GM18502 (cell line): Measurements from ENCODE around the gene IFNB1.

ENCODE experiments used
- ATAC-seq: cut with Tn5 transposase; IDR thresholded peaks from one replicate; pipeline ENCODE4 v1.9.1; 2021; ENCODE audit warnings: mild to moderate bottlenecking; ENCODE audit not compliant: unreplicated experiment, poor library complexity

Gene IFNB1

DNA sequence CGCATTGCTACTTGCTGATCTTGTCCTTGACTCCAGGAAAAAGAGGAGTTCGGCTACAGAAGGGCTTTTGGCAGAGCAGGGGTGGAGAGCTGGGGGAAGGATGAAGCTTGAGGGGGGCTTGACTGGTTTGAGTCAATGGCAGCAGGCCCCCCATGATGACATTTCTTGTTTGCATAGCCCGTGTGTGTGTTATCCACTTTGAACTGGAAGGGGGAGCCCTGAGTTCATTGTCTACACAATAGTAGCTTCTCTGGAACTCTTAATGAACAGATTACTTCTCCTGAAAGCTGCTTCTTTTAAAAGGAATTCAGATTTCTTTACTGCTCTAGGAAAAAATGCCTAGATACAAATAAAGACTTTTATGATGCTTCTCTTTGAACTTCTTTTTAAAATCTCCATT, 2.3 kb downstream of the IFNB1 start:
- ATAC-seq, result no peak

DNA sequence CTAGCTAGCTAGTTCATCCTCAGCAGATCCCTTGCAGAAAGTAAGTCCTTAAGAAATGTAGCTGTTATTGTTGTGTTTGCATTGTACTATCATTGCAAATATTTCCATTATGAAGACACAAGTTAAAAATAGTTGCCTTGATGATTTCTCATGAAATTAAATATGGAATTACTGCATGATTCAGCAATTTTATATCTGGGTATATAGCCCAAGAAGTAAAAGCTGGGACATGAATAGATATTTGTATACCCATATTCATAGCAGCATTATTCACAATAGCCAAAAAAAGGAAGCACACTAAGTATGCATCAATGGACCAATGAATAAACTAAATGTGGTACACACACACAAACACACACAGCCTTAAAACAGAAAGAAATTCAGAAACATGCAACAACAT, 6.8 kb downstream of the IFNB1 start:
- no peak for ATAC-seq

DNA sequence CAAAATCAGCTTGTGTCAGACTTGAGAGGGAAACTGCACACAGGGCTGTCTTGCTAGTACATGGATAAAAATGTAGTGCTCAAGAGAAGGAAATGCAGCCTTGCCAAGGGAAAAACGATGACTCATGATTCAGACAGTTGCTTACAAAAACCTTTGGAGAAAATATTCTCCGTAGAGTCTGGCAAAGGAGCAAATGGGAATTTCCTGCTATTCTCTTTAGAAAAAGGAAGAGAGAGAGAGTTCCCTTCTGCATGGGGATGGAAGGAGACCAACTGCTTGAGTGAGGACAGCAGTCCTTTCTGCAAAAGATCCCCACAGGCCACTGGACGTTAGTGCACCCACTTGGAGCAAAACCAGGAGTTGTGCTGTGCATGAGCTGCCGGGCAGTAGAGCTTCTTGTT, 7.6 kb downstream of the IFNB1 start:
- ATAC-seq, result peak; percentile 56

- peak; percentile 68 for ATAC-seq
Measured at GRCh38 chr9:21060919-21061561, 16.7 kb downstream of the IFNB1 start.

GRCh38 chr9:21056931-21057330, 20.8 kb downstream of the IFNB1 start:
- no peak for ATAC-seq

- ATAC-seq, result no peak
Measured at GRCh38 chr9:21053851-21054250, 23.9 kb downstream of the IFNB1 start.

DNA sequence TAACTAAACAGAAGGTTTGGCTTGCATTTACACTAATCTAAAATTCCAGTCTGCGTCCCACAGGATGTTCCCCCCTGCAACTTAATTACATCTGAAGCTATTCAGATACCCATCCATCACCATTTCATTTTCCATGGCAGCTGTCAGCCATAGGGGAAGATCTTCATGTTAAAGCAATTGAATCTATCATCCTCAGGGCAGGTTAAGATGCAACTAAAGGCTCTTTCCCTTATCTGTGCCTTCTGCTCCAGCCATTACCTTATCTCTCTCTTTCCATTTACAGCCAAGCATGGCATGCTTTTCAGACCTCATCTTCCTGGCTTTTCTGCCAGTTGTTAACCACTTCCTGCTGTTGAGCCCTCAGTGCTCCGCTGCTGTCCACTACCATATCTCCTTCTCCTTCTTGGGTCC, 30.5 kb downstream of the IFNB1 start:
- no peak for ATAC-seq

DNA sequence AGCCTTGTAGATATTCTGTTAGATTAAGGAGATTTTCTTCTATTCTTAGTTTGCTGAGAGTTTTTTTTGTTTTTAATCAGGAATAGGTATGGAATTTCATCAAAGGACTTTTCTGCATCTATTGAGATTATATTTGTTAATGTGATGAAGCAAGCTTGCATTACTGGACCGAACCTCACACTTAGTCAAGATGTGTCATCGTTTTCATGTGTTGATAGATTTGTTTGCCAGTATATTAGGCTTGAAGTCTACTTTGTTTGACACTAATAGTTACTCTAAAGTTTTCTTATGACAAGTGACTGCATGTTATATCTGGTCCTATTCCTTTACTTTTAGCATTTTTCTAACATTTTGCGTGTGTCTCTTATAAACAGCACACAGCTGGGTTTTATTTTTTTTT, 33.9 kb downstream of the IFNB1 start:
- ATAC-seq, result no peak

- no peak for ATAC-seq
Measured at GRCh38 chr9:21042466-21042865, 35.3 kb downstream of the IFNB1 start.

DNA sequence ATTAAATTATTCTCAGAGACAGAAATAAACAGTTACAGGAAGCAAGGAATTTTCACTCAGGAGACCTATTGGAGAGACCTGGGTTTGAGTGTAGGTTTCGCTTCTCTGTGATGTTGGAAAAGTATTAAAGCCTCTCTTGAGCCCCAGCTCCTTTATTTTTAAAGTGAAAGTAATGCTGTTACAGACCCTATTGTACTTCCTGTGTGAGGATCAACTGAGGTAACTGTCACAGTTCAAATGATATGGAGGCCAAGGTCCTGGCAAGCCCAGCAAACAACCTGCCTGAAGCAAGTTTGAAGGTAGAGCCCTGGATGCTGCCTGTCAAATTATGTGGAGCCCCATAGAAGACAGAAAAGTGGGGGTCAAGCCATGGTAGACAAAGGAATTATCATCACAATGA, 38.4 kb downstream of the IFNB1 start:
- ATAC-seq, result no peak

- no peak for ATAC-seq
Measured at GRCh38 chr9:21037278-21037677, 40.5 kb downstream of the IFNB1 start.

GRCh38 chr9:21031808-21032183, 45.9 kb downstream of the IFNB1 start:
- no peak for ATAC-seq

GRCh38 chr9:21031091-21031807, 46.5 kb downstream of the IFNB1 start, which contains the start of gene HACD4:
Gene HACD4, minus strand, starts transcription at chr9:21031640. Its CDS starts 50 bp downstream, at chr9:21031590.
- ATAC-seq, result peak; percentile 83

- ATAC-seq, result peak; percentile 86
Measured at GRCh38 chr9:21030389-21031035, 47.2 kb downstream of the IFNB1 start.

DNA sequence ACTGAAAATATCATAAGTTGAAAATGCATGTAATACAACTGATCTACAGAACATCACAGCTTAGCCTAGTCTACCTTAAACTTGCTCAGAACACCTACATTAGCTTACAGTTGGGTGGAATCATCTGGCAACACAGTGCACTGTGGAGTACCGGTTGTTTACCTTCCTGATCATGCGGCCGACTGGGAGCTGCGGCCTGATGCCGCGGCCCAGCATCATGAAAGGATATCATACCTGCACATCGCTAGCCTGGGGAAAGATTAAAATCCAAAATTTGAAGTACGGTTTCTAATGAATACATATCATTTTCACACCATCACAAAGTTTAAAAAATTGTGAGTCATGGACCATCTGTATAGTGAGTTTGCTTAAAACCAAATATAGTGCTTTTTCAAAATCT, 48.1 kb downstream of the IFNB1 start:
- ATAC-seq, result no peak

DNA sequence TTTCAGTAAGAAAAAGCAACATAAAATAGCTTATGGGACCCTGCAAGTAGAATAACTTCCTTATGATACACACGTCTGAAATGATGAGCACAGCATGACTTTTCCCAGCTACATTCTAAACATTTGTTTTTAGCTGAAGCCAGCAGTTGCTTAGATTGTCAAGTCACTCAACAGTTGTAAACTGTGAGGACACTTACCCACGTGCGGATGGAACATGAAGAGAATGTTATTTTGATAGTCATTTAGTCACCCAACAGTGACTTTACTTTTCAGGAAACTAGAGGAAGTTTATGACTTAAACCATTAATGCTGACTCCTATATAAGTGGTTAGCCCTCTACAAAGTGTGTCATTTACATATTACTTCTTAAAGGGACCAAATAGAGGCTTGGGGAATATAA, 49.3 kb downstream of the IFNB1 start:
- ATAC-seq, result no peak

DNA sequence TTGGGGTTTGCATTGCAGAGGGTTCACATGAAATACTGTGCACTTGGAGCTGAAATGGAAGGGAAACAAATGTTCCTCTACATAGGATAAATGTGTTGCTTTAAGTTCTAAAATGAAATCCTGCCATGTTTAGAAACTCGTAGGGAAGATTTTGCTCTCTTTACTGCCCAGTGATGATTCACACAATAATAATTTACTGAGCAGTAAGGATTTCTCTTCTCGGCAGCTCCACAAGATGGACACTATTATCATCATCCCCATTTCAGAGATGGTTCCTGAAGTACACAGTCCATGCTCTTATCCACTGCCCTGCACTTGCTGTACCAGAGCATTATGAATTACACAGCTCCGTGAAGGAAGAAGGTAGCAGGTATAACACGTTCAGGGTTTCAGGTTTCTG, 50.4 kb downstream of the IFNB1 start:
- no peak for ATAC-seq
